OCI-LY7 (cell line): Measurements from ENCODE around the gene SCGN.

ENCODE experiments used
- EZH2phosphoT487 ChIP-seq: fragments of 200-600 bp; sonication (generic); IDR thresholded peaks from 2 replicates; pipeline ENCODE4 v1.6.1; 2018; ENCODE audit warnings: low read depth, borderline replicate concordance, mild to moderate bottlenecking, mixed run types, antibody characterized with exemption, low read length, moderate library complexity, mixed read lengths
- TF ChIP-seq, protein P1 (sequence below): fragments of 200-600 bp; sonication (generic); conservative IDR thresholded peaks from 2 replicates; pipeline ENCODE4 v1.5.1; 2014; ENCODE audit warnings: mild to moderate bottlenecking, antibody characterized with exemption, low read length, moderate library complexity, mixed read lengths

DNA sequence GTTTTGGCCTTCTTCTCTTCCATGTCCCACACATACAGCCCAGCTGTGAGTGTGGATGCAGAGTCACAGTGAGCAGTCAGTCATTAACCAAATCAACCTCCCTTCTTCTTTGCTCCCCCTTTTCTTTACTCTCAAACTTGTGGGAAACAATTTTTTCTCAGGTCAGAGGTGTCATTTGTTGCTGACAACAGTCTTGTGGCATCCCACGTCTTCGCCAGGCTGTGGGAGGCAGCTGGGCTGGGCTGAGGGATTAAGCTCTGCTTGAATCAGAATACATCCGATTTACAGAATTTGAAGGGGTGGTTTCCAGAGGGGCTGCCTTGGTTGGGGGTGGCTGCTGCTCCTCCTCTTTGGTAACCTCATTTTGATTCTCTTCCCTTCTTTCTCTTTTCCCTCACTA is 40.5 kb downstream of the SCGN start:
- TF ChIP-seq, protein P1, sequence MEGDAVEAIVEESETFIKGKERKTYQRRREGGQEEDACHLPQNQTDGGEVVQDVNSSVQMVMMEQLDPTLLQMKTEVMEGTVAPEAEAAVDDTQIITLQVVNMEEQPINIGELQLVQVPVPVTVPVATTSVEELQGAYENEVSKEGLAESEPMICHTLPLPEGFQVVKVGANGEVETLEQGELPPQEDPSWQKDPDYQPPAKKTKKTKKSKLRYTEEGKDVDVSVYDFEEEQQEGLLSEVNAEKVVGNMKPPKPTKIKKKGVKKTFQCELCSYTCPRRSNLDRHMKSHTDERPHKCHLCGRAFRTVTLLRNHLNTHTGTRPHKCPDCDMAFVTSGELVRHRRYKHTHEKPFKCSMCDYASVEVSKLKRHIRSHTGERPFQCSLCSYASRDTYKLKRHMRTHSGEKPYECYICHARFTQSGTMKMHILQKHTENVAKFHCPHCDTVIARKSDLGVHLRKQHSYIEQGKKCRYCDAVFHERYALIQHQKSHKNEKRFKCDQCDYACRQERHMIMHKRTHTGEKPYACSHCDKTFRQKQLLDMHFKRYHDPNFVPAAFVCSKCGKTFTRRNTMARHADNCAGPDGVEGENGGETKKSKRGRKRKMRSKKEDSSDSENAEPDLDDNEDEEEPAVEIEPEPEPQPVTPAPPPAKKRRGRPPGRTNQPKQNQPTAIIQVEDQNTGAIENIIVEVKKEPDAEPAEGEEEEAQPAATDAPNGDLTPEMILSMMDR: no peak
- no peak for TF ChIP-seq EZH2phosphoT487
